Stimulated activated CD4-positive, alpha-beta T cell treated with anti-CD3 and anti-CD28 coated beads, Interleukin-4, amount 100 ng/mL, for 48 hours (primary cell): ENCODE data around the gene PLXND1.
"Not testable (repeated sequence)": the region's sequence is repeated elsewhere in the genome, so short reads cannot be mapped to it uniquely, and the experiment has no call there.

ENCODE experiments used
- DNase-seq, 2 donors: peaks; one replicate each; pipeline ENCODE4 v3.0.0-alpha.2; 2020; ENCODE audit warnings: low read depth in 2 of 2

The PLXND1 gene

GRCh38 chr3:129528589-129529100 is 77.8 kb downstream of the PLXND1 start, which contains the start of gene RHO:
RHO (plus strand) TSS chr3:129528639; CDS start chr3:129528734, 95 bp downstream.
- no peak for DNase-seq

GRCh38 chr3:129527262-129527661 is 79.2 kb downstream of the PLXND1 start:
- no peak for DNase-seq

GRCh38 chr3:129526121-129526900 is 80.2 kb downstream of the PLXND1 start:
- no peak for DNase-seq

GRCh38 chr3:129525341-129525968 is 81.0 kb downstream of the PLXND1 start:
- DNase-seq: no peak

GRCh38 chr3:129524081-129524480 is 82.4 kb downstream of the PLXND1 start:
- DNase-seq: no peak

GRCh38 chr3:129522953-129523352 is 83.5 kb downstream of the PLXND1 start:
- DNase-seq: no peak

- no peak for DNase-seq
These were observed 84.9 kb downstream of the PLXND1 start for GRCh38 chr3:129521611-129522010.

- no peak for DNase-seq
These were observed 85.5 kb downstream of the PLXND1 start for GRCh38 chr3:129520960-129521359.

- DNase-seq: no peak
These were observed 86.4 kb downstream of the PLXND1 start for GRCh38 chr3:129519896-129520715.

GRCh38 chr3:129519449-129519848 is 87.0 kb downstream of the PLXND1 start:
- no peak for DNase-seq

- DNase-seq: no peak
These were observed 87.9 kb downstream of the PLXND1 start for GRCh38 chr3:129518581-129518980.

GRCh38 chr3:129518038-129518561 is 88.4 kb downstream of the PLXND1 start:
- no peak for DNase-seq

- DNase-seq: no peak
These were observed 89.0 kb downstream of the PLXND1 start for GRCh38 chr3:129517516-129517915.

- DNase-seq: not testable (repeated sequence)
These were observed 90.5 kb downstream of the PLXND1 start for GRCh38 chr3:129515821-129516432.

GRCh38 chr3:129515108-129515820 is 91.2 kb downstream of the PLXND1 start:
- DNase-seq: not testable (repeated sequence)

- DNase-seq: no peak
These were observed 91.9 kb downstream of the PLXND1 start for GRCh38 chr3:129514563-129514962.

GRCh38 chr3:129514110-129514509 is 92.4 kb downstream of the PLXND1 start:
- no peak for DNase-seq

- DNase-seq: no peak
These were observed 92.8 kb downstream of the PLXND1 start for GRCh38 chr3:129513705-129514104.

GRCh38 chr3:129512595-129512994 is 93.9 kb downstream of the PLXND1 start:
- DNase-seq: no peak

GRCh38 chr3:129507181-129507831 is 99.2 kb downstream of the PLXND1 start:
- no peak for DNase-seq
